Suppressor macrophage (primary cell): Measurements from ENCODE around the gene SPATA25.

Experiments used
- DNase-seq, 4 experiments: peaks; one replicate each; pipeline ENCODE4 v3.0.0-alpha.2; 2020 to 2022

The SPATA25 gene

DNA sequence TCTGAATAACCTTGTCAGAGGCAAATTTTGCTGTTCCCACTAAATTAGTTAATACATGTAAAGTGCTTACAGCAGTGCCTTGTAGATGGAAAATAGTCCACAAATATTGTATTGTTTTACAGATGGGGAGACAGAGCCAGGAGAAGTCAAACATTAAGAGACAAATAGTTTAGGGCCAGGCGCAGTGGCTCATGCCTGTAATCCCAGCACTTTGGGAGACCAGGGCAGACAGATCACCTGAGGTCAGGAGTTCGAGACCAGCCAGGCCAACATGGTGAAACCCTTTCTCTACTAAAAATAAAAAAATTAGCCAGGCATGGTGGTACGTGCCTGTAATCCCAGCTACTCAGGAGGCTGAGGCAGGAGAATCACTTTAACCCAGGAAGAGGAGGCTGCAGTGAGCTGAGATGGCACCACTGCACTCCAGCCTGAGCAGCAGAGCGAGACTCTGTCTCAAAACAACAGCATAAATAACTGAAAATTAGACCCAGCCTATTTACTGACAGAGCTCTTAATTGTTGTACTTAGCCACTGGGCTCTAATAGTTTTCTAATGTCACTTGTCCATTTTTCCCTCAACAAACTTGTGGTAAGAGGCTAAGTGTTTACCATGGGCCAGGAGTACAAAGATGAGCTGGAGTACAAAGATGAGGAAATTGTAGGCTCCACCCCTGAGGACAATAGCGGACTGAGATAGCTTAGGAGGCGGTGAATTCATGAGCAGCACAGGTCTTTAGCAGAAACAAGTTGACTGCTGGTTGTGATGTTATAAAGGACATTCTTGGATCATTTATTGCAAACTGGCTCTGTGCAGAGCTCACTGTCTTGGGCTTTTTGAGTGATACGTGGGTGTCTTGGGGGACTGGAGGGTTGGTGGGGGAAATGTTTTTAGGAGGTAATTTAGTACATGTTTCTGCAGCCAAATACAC, 23.6 kb downstream of the SPATA25 start:
- DNase-seq: no peak

DNA sequence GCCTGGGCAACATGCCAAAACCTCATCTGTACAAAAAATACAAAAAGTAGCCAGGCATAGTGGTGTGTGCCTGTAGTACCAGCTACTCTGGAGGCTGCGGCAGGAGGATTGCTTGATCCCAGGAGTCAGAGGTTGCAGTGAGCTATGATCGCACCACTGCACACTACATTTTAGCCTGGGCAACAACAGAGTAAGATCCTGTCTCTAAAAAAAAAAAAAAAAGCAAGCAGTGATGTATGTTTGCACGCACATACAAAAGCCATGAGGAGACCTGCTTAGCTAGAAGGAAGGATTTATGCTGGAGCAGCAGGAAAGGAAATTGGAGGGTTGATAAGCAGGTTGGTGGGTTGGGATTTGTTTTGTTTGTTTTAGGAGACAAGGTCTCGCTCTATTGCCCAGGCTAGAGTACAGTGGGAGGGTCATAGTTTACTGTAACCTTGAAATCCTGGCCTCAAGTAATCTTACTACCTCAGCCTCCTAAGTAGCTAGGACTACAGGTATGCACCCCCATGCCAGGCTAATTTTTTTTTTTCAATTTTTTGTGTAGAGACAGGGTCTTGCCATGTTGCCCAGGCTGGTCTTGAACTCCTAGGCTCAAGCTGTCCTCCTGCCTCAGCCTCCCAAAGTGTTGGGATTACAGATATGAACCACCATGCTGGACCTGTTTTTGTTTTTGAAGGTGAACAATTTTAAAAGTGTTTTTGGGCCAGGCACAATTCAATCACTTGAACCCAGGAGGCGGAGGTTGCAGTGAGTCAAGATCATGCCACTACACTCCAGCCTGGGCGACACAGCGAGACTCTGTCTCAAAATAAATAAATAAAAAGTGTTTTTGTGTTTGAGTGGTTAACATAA, 26.0 kb downstream of the SPATA25 start:
- no peak for DNase-seq

- no peak for DNase-seq
These were observed 26.7 kb downstream of the SPATA25 start for GRCh38 chr20:45860560-45861220.

- DNase-seq: no peak
These were observed 27.5 kb downstream of the SPATA25 start for GRCh38 chr20:45859916-45860315.

DNA sequence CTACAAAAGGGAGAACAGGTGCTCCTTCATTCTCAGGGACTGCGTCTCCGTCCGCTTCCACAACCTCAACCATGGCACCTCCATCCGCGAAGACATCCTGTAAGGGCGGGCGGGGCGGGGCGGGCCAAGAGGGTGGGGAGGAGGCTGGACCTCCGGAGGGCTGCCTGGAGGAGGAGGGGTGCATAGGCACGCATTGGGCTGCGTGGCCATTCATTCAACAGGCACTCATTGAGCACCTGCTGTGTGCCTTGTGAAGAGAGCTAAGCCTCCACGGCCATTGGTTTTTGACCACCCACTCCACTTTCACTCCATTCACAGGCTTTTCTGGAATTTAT, 29.6 kb downstream of the SPATA25 start:
- no peak for DNase-seq

DNA sequence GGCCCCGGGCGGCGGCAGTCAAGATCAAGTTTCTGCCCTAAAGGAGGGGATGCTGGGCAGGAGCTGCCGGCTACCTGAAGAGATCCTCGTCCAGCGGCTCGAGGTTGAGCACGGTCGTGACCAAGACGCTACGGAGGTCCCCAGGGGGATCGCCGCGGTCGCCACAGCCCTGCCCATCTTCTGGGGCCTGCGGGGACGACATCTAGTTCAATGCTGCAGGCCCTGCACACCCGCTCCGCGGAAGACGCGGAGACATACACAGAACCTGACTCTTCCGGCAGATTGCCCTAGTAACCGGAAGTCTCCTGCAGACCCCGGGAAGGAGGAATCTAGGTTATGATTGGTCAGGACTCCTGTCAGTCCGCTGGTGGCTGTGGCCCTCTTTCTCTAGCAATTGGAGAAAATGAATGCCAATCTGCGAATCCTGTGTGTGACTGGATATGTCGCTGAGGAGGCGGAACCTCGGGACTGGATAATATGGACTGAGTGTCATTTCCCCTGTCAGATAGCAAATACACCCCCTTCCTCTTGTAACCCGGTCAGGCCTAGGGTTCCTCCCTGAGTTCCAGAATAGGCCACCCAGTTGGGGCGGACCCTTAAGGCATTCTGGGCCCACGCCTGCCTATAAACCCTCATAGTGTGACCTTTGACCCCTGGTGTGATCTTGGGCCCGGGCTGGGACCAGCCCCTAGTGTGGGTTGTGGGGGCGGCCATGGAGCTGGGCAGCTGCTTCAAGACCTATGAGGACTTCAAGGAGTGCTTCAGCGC, 30.1 kb downstream of the SPATA25 start, which contains the start of the genes ACOT8 and ZSWIM3:
TSS of gene ACOT8 (minus strand) at position 279 of the 768 bp plus-strand sequence. CDS start at position 202, 77 bp downstream.
TSS of gene ZSWIM3 (plus strand) at position 501 of the 768 bp plus-strand sequence. CDS start at position 713, 212 bp downstream.
- peak; percentile 98 to 100 (median 100) for DNase-seq

DNA sequence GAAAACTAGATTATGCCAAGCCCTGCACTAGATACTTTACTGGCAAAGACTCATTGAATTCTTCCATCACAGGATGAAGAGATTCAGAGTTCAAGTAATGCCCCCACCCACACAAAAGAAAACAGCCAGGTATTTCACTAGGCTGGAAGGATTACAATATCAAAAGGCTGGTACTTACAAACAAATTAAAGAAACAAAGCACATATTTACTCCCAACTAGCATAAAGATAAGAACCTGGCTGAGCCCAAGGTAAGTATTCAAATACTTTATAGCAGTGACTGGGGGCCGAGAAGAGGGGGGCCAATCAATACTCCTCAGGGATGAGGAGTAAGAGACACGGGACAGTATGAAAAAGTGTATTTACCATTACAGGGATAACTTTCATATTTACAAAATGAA, 33.9 kb downstream of the SPATA25 start:
- DNase-seq: no peak

DNA sequence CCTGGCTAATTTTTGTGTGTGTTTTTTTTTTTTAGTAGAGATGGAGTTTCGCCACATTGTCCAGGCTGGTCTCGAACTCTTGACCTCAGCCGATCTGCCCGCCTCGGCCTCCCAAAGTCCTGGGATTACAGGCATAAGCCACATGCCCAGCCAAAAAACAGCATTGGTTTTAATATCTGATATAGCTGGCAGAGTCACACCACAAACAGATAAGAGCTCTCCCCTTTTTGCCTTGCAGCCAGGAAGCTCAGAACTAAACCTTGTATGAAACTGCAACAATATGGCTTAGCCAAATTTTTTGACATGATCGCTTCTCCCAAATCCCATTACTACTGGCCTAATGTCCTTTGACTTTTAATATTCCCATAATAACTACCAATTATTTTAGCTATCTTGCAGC, 35.1 kb downstream of the SPATA25 start:
- DNase-seq: no peak

GRCh38 chr20:45851501-45851900, 35.9 kb downstream of the SPATA25 start:
- no peak for DNase-seq

DNA sequence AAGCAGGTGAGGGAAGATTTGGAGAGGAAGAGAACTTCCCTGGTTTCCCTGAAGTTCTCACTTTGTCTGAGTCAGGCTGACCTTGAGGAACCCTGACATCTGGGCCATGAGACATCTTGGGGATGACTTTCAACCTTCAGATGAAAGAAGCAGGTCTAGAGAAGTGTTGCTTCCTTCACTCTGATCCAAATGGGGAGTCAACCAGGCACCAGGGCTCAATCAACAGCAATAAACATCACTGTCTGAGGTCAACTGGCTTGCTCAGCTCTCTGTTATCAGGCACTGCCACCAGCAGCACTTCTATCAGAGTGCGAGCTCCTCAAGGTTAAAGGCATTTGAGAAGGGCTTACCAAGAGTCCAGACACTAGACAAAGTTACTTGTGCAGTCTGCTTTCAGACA, 36.5 kb downstream of the SPATA25 start:
- DNase-seq: no peak

DNA sequence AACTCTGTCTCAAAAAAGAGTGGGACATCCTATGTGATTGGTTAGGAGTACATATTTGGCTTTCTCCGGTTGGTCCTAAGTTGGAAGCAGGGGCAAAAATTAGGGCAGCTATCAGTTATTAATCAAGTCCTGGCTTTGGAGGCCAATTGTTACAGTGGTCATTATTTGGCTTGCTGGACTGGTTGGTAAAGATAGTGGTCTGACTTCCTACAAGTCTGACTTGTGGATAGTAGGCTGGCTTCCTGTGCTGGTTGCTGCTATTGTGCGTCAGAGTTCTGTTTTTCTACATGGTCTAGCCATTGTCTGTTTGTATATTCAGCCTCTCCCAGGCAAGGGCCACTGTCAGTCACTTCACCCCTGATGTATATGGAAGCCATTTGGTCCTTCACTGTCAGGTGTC, 37.2 kb downstream of the SPATA25 start:
- no peak for DNase-seq

- DNase-seq: no peak
These were observed 38.3 kb downstream of the SPATA25 start for GRCh38 chr20:45848969-45849582.

DNA sequence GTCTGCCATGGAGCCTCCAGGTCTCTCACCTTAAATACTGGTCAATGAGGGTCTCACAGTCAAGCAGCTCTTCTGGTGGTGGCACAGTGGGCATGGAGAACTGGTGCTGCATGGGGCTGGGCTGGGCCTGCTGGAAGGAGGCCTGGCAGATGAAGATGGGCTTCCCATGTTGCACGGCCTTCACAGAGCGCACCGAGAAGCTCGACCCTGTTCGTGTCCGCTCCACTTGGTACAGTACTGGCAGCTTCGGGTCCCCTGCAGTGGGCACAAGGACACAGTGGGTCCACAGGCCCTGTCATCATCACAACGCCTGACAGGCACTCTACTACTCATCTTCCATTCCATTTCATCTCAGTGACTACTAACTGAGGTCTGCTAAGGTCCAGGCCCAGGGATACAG, 39.0 kb downstream of the SPATA25 start:
- DNase-seq: no peak

DNA sequence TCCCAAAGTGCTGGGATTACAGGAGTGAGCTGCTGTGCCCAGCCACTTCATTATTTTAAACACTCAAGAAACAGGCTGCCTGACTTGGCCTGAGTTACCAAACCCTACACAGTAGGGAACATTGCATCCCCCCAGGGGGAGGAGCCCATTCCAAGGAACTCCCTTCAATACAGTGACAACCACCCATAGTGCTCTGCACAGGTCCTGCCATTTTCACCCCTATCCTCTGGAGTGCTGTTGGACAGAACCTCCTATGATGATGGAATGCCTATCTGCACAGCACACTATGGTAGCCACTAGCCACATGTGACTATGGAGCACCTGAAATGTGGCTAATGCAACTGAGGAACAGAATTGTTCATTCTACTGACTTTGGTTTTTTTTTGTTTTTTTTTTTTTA, 42.0 kb downstream of the SPATA25 start:
- no peak for DNase-seq

- no peak for DNase-seq
These were observed 43.9 kb downstream of the SPATA25 start for GRCh38 chr20:45843506-45843905.

DNA sequence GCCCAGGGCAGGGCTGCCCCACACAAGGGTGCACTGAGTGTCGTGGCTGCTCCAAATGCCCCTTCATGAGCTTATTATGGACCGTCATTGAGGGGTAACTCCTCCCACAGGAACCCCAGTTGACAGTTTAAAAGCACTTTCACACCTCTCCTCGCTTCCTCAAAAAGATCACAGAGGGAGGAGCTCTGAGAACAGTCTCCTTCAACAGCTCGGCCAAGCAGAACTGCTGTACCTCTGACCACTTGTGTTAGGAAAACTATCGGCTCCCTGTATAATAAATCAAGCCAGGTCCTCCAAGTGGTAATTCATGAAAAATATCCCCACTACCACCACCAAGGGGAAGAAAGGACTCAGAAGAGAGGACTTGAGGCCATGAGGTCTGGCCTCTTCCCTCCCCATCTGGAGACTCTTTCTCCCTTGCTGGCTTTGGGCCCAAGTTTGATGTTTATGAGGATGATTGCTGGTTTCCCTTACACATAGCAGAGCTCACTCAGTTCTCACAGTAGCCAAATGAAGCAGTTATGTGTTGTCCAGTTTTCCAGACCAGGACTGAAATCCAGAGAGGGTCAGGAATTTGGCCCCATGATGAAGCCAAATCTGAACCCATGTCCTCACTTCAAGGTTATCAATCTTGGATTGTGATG, 45.1 kb downstream of the SPATA25 start:
- DNase-seq: peak; percentile 39 to 61 (median 51)

- no peak for DNase-seq
These were observed 45.9 kb downstream of the SPATA25 start for GRCh38 chr20:45841407-45842129.

DNA sequence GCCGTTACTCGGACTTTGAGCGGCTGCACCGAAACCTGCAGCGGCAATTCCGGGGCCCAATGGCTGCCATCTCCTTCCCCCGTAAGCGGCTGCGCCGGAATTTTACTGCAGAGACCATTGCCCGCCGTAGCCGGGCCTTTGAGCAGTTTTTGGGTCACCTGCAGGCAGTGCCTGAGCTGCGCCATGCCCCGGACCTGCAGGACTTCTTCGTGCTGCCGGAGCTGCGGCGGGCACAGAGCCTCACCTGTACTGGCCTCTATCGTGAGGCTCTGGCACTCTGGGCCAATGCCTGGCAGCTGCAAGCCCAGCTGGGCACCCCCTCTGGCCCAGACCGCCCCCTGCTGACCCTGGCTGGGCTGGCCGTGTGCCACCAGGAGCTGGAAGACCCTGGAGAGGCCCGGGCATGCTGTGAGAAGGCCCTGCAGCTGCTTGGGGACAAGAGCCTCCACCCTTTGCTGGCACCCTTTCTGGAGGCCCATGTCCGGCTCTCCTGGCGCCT, 46.7 kb downstream of the SPATA25 start:
- no peak for DNase-seq

DNA sequence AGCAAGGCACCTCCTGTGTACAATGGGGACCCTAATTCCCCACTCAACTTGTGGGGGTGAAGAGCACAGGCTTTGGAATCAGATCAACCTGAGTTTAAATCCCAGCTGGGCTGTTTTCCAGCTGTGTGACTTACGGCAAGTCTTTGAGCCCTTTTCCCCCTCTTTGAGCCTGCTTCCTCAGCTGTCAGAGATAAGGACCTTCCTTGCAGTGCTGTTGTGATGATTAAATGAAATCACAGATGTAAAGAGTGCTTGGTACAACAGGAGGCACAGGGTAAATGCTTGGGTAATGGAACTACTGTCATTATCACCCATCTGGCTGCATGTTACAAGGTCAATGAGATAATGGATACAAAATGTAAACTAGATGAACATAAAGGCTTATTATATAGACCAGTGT, 50.6 kb downstream of the SPATA25 start:
- no peak for DNase-seq
